ENCODE results near the gene RGS3.

RGS3 gene
- total RNA-seq: 15.4 to 126 (median 41.4) reads per million in 3 donors

DNA sequence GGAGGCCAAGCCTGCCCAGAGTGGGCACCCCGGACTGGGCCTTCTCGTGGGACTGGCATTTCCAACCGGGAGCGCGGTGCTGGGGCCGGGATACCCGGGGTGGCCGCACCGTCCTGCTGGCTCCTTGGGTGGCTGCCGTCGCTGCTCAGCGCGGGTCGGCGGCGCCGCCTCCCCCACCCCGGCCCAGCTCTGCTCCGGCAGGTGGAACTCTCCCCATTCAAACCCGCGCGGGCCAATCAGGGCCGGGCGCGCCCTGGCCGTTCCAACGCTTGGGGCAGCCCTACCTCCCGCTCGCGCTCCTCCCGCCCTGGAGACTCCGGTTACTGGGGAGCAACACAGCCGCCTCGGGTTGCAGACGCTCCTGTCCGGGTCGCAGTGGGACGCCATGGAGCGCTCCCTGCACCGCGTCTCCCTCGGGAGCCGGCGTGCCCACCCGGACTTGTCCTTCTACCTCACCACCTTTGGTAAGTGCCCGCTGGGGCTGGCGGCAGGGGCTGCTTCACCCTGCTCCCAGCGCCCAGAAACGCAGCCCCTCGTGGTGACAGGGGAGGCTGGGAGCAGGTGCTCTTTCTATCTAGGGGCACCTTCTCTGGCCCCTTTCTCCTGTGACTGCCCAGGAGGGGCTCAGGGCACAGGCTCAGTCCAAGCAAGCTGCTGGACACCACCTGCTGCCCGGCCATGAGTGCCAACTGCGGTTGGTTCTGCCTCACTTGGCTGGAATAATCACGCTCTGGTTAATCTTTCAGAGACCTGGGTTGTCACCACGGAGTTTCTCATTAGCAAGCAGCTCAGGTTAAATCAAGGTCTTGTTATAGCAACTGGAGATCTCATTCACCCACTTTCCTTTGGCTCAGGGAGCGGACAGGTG, at the start of gene RGS3:
Gene RGS3, plus strand, starts transcription at position 310 of the 868 bp plus-strand sequence. Its CDS starts 76 bp downstream, at position 386.
- H3K36me3 ChIP-seq (ENCODE audit: control insufficient read depth, insufficient read depth, low read length): no peaks in the 10 kb centered on the region
- H3K4me3 ChIP-seq (ENCODE audit: insufficient read depth, low read depth, low read length, poor library complexity, severe bottlenecking): no peak within 1 kb of the TSS
- no peak within 1 kb of the TSS for H3K27ac ChIP-seq (ENCODE audit: insufficient read depth, low read length, poor library complexity, severe bottlenecking)
- no peaks in the 10 kb centered on the region for H3K4me1 ChIP-seq (ENCODE audit: control insufficient read depth, insufficient read depth, low read length, poor library complexity, severe bottlenecking)
- no peaks in the 10 kb centered on the region for H3K9me3 ChIP-seq (ENCODE audit: control insufficient read depth, low read length)
- H3K27me3 ChIP-seq (replicated peaks; ENCODE audit: control insufficient read depth, insufficient read depth, low read length, poor library complexity, severe bottlenecking): no peaks in the 10 kb centered on the region
- DNase-seq: no peak

DNA sequence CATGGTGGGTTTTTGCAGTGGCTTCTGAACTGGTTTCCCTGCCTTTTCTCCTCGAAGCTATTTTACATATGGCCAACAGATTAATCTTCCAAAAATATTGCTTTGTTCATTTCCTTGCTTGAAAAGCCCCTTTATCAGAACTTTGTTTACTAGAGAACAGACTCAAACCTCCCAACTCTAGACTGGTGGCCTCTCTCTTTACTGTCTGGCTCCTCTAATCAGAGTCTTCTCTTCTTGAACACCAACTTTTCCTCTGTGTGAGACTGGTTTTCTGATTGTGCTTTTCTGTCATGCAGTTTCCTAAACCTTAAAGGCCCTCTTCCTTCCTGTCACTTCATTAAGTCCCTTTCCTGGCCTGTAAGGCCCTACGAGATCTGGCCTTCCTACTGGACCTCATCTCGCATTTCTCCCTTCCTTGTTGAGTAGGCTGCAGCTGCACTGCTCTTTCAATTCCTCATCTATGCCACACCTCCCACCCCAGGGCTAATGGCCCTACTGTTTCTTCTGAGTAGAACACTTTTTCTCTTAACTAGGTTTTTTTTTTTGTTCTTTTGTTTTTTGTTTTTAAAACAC, 47.3 kb upstream of the RGS3 start:
- Histone ChIP-seq H3K27me3 (replicated peaks; ENCODE audit: control insufficient read depth, insufficient read depth, low read length, poor library complexity, severe bottlenecking) (no peaks in the 10 kb centered on the region), H3K27ac (ENCODE audit: insufficient read depth, low read length, poor library complexity, severe bottlenecking) (no peak overlapping the region), H3K36me3 (ENCODE audit: control insufficient read depth, insufficient read depth, low read length) (no peaks in the 10 kb centered on the region), H3K4me1 (ENCODE audit: control insufficient read depth, insufficient read depth, low read length, poor library complexity, severe bottlenecking) (peaks cover 3% of the 10 kb centered on the region), H3K9me3 (ENCODE audit: control insufficient read depth, low read length) (no peaks in the 10 kb centered on the region), H3K4me3 (ENCODE audit: insufficient read depth, low read depth, low read length, poor library complexity, severe bottlenecking) (no peak overlapping the region)
- no peak for DNase-seq

DNA sequence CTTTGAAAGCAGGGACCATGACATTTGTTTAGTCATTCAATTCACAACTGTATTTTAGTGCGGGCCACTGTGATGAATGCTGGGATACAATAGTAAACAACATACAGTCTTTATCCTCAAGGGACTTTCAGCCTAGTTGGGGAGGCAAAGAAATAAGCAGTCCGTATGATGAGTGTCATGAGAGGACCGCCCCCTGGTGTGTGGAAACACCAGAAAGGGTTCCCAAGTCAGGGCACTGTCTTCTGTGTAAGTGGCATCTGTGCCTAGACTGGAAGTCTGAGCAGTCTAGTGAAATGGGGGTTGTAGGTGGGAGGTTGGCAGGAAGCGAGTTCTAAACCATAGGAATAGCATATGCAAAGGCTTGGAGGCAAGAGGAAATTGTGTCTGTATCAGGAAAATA, 46.2 kb upstream of the RGS3 start:
- Histone ChIP-seq H3K27me3 (replicated peaks; ENCODE audit: control insufficient read depth, insufficient read depth, low read length, poor library complexity, severe bottlenecking) (no peaks in the 10 kb centered on the region), H3K4me1 (ENCODE audit: control insufficient read depth, insufficient read depth, low read length, poor library complexity, severe bottlenecking) (no peaks in the 10 kb centered on the region), H3K4me3 (ENCODE audit: insufficient read depth, low read depth, low read length, poor library complexity, severe bottlenecking) (no peak overlapping the region), H3K36me3 (ENCODE audit: control insufficient read depth, insufficient read depth, low read length) (no peaks in the 10 kb centered on the region), H3K9me3 (ENCODE audit: control insufficient read depth, low read length) (no peaks in the 10 kb centered on the region), H3K27ac (ENCODE audit: insufficient read depth, low read length, poor library complexity, severe bottlenecking) (no peak overlapping the region)
- no peak for DNase-seq

DNA sequence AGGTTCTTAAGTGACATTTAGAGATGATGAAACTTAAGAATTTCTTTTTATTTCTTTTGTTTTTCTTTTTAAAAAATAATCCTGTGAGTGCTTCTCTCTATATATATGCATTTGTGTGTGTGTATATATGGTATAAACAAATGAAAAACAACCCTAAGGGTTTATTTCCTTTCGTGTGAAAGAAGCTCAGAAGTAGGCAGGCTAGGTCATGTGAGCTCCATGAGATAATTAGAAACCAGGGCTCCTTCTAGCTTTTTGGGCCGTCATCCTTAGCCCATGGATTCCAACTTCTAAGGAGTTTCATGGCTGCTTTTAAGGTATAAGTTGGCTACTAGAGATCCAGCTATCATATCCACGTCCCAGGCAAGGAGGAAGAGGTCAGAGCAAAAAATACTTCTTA, 41.8 kb upstream of the RGS3 start:
- Histone ChIP-seq H3K9me3 (ENCODE audit: control insufficient read depth, low read length) (no peaks in the 10 kb centered on the region), H3K27me3 (replicated peaks; ENCODE audit: control insufficient read depth, insufficient read depth, low read length, poor library complexity, severe bottlenecking) (no peaks in the 10 kb centered on the region), H3K36me3 (ENCODE audit: control insufficient read depth, insufficient read depth, low read length) (no peaks in the 10 kb centered on the region), H3K4me3 (ENCODE audit: insufficient read depth, low read depth, low read length, poor library complexity, severe bottlenecking) (no peak overlapping the region), H3K4me1 (ENCODE audit: control insufficient read depth, insufficient read depth, low read length, poor library complexity, severe bottlenecking) (no peaks in the 10 kb centered on the region), H3K27ac (ENCODE audit: insufficient read depth, low read length, poor library complexity, severe bottlenecking) (no peak overlapping the region)
- no peak for DNase-seq

DNA sequence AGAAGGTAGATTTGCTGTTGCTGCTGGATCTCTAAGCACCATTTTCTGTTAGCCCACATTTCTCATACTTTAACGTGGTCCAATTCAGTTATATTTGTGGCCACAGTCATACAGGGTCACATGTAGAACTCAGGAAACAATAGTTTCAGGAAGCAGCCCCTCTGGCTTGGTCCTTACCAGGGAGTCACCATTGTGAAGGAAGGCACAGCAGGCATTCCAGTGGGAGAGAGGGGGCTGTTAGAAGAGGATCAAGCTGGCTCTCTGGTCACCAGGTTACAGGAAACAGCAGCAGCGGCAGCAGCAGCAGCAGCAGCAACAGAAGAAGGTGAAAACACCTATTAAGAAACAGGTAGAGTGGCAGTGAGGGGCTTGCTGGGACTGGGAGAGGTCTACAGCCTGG, 38.5 kb upstream of the RGS3 start:
- no peaks in the 10 kb centered on the region for H3K4me1 ChIP-seq (ENCODE audit: control insufficient read depth, insufficient read depth, low read length, poor library complexity, severe bottlenecking)
- no peaks in the 10 kb centered on the region for H3K27me3 ChIP-seq (replicated peaks; ENCODE audit: control insufficient read depth, insufficient read depth, low read length, poor library complexity, severe bottlenecking)
- no peak overlapping the region for H3K27ac ChIP-seq (ENCODE audit: insufficient read depth, low read length, poor library complexity, severe bottlenecking)
- H3K4me3 ChIP-seq (ENCODE audit: insufficient read depth, low read depth, low read length, poor library complexity, severe bottlenecking): no peak overlapping the region
- DNase-seq: no peak
- H3K9me3 ChIP-seq (ENCODE audit: control insufficient read depth, low read length): no peaks in the 10 kb centered on the region
- no peaks in the 10 kb centered on the region for H3K36me3 ChIP-seq (ENCODE audit: control insufficient read depth, insufficient read depth, low read length)

DNA sequence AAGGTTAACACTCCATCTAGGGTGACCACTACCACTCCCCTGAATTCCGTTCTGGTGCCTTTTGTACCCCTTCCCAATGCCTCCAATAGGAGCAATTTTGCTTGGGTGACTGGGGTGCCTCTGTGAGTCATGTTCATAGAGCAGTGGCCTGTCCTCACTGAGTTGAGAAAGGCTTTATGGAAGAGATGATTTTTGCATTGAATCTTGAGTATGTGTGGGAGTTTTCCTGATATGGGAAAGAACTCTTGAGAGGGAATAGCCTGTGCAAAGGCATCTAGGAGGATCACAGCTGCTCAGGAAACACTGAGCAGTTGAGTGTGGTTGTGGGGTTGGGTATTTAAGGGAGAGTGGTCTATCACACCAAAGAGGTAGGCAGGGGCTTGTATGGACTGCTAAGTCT, 36.8 kb upstream of the RGS3 start:
- no peaks in the 10 kb centered on the region for H3K27me3 ChIP-seq (replicated peaks; ENCODE audit: control insufficient read depth, insufficient read depth, low read length, poor library complexity, severe bottlenecking)
- no peaks in the 10 kb centered on the region for H3K4me1 ChIP-seq (ENCODE audit: control insufficient read depth, insufficient read depth, low read length, poor library complexity, severe bottlenecking)
- H3K9me3 ChIP-seq (ENCODE audit: control insufficient read depth, low read length): no peaks in the 10 kb centered on the region
- H3K4me3 ChIP-seq (ENCODE audit: insufficient read depth, low read depth, low read length, poor library complexity, severe bottlenecking): no peak overlapping the region
- H3K27ac ChIP-seq (ENCODE audit: insufficient read depth, low read length, poor library complexity, severe bottlenecking): no peak overlapping the region
- no peak for DNase-seq
- no peaks in the 10 kb centered on the region for H3K36me3 ChIP-seq (ENCODE audit: control insufficient read depth, insufficient read depth, low read length)

DNA sequence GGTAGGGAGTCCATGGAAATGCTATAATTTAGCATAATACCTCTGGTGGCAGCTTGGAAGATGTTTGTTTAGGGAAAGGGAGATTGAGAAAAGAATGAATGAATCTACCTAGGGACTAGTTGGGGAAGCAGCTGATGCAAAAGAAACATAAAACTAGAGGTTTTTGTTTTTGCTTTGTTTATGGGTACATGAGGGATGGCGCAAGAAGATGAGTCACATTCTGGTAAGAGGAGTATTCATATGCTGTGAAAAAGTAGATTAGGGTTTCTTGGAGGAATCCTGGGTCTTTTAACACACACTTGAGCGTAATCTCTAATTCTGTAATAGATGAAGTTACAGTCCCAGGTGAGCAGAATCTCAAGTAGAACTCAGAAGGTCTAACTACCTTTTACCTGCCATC, 35.9 kb upstream of the RGS3 start:
- no peak for DNase-seq
- Histone ChIP-seq H3K27me3 (replicated peaks; ENCODE audit: control insufficient read depth, insufficient read depth, low read length, poor library complexity, severe bottlenecking) (no peaks in the 10 kb centered on the region), H3K27ac (ENCODE audit: insufficient read depth, low read length, poor library complexity, severe bottlenecking) (no peak overlapping the region), H3K4me3 (ENCODE audit: insufficient read depth, low read depth, low read length, poor library complexity, severe bottlenecking) (no peak overlapping the region), H3K36me3 (ENCODE audit: control insufficient read depth, insufficient read depth, low read length) (no peaks in the 10 kb centered on the region), H3K9me3 (ENCODE audit: control insufficient read depth, low read length) (no peaks in the 10 kb centered on the region), H3K4me1 (ENCODE audit: control insufficient read depth, insufficient read depth, low read length, poor library complexity, severe bottlenecking) (no peaks in the 10 kb centered on the region)

DNA sequence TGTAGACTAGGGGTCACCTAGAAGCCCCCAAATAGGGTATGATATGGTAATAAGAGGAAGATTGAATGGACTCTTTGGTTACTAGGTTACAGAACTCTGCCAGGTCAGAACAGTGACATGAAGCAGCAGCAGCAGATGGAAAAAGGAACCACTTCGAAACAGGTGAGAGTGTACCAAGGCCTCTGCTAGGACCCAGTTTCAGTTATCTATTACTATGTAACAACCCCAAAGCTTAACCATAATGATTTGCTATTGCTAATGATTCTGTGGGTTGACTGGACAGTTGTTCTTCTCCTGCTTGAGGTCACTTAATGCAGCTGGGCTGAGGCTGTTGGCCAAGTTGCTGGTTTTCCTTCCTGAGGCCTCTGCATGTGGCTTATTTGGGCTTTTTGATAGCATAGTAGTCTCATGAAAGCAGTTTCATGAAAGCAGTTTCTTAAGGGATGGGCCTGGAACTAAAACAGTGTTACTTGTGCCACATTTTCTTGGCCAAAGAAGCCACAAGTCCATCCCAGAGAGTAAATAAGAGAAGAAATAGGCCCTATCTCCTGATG, 35.4 kb upstream of the RGS3 start:
- Histone ChIP-seq H3K36me3 (ENCODE audit: control insufficient read depth, insufficient read depth, low read length) (no peaks in the 10 kb centered on the region), H3K27ac (ENCODE audit: insufficient read depth, low read length, poor library complexity, severe bottlenecking) (no peak overlapping the region), H3K4me3 (ENCODE audit: insufficient read depth, low read depth, low read length, poor library complexity, severe bottlenecking) (no peak overlapping the region), H3K27me3 (replicated peaks; ENCODE audit: control insufficient read depth, insufficient read depth, low read length, poor library complexity, severe bottlenecking) (no peaks in the 10 kb centered on the region), H3K4me1 (ENCODE audit: control insufficient read depth, insufficient read depth, low read length, poor library complexity, severe bottlenecking) (no peaks in the 10 kb centered on the region), H3K9me3 (ENCODE audit: control insufficient read depth, low read length) (no peaks in the 10 kb centered on the region)
- no peak for DNase-seq

DNA sequence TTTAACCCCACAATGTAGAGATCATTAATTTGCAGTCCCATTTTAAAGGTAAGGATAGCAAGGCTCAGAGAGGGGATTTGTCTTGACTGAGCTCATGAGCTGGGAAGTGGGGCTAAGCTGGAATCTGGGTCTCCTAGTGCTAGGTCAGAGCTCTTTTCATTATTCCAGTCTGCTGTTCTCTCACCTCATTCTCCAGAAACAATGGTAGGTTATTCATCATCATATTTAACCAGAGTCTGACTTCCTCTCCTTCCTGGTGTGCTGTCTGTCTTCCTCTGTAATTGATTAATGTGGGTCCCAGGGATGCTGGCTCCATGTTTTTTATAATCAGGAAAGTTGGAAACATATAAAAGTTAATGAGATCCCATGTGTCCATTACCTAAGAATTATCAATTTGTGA, 32.3 kb upstream of the RGS3 start:
- H3K4me1 ChIP-seq (ENCODE audit: control insufficient read depth, insufficient read depth, low read length, poor library complexity, severe bottlenecking): no peaks in the 10 kb centered on the region
- no peaks in the 10 kb centered on the region for H3K36me3 ChIP-seq (ENCODE audit: control insufficient read depth, insufficient read depth, low read length)
- no peak for DNase-seq
- H3K9me3 ChIP-seq (ENCODE audit: control insufficient read depth, low read length): no peaks in the 10 kb centered on the region
- no peak overlapping the region for H3K27ac ChIP-seq (ENCODE audit: insufficient read depth, low read length, poor library complexity, severe bottlenecking)
- H3K27me3 ChIP-seq (replicated peaks; ENCODE audit: control insufficient read depth, insufficient read depth, low read length, poor library complexity, severe bottlenecking): no peaks in the 10 kb centered on the region
- no peak overlapping the region for H3K4me3 ChIP-seq (ENCODE audit: insufficient read depth, low read depth, low read length, poor library complexity, severe bottlenecking)

Data from effector memory CD4-positive, alpha-beta T cell (primary cell).